HEK293T (cell line): ENCODE measurements around the gene PLEKHG4B.

Experiments used
- ARNT ChIP-seq: fragments of 450-650 bp; IDR thresholded peaks from 2 replicates; pipeline ENCODE4 v1.6.1; 2017; ENCODE audit warnings: mild to moderate bottlenecking
- CTBP1 ChIP-seq: fragments of 450-650 bp; IDR thresholded peaks from 2 replicates; pipeline ENCODE4 v1.6.1; 2016; ENCODE audit warnings: borderline replicate concordance
- ELF4 ChIP-seq: fragments of 450-650 bp; IDR thresholded peaks from 2 replicates; pipeline ENCODE4 v1.6.1; 2017; ENCODE audit warnings: antibody characterized with exemption
- FOXA1 ChIP-seq: fragments of 450-650 bp; IDR thresholded peaks from 2 replicates; pipeline ENCODE4 v1.6.1; 2016; ENCODE audit warnings: mild to moderate bottlenecking
- FOXM1 ChIP-seq: fragments of 450-650 bp; IDR thresholded peaks from 2 replicates; pipeline ENCODE4 v1.6.1; 2017; ENCODE audit warnings: mild to moderate bottlenecking, borderline replicate concordance
- LEF1 ChIP-seq: fragments of 450-650 bp; IDR thresholded peaks from 2 replicates; pipeline ENCODE4 v1.6.1; 2017; ENCODE audit warnings: mild to moderate bottlenecking, borderline replicate concordance
- NFRKB ChIP-seq: fragments of 450-650 bp; IDR thresholded peaks from 2 replicates; pipeline ENCODE4 v1.6.1; 2016; ENCODE audit warnings: mild to moderate bottlenecking, moderate library complexity
- SP1 ChIP-seq: fragments of 450-650 bp; IDR thresholded peaks from 2 replicates; pipeline ENCODE4 v1.6.1; 2017
- TARDBP ChIP-seq: fragments of 450-650 bp; IDR thresholded peaks from 2 replicates; pipeline ENCODE4 v1.6.1; 2016
- ZNF384 ChIP-seq: fragments of 450-650 bp; IDR thresholded peaks from 2 replicates; pipeline ENCODE4 v1.6.1; 2016
- TF ChIP-seq, protein P1 (sequence below): fragments of 450-650 bp; IDR thresholded peaks from 2 replicates; pipeline ENCODE4 v1.6.1; 2016

DNA sequence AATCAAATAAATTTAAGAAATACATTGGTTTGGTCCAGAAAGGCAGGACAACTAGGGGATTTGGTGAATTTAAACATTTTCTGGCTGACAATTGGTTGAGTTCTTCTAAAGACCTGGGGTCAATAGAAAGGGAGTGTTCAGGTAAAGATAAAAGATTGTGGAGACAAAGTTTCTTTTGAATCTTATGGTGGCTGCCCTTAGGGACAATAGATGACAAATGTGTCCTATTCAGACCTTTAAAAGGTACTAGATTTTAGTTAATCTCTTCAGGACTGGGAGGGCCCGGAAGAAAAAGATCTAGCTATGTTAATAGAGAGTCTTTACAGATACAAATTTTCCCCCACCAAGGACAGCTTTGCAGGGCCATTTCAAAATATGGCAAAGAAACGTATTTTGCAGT is 35.9 kb downstream of the PLEKHG4B start:
- no peak for TF ChIP-seq LEF1
- no peak for TF ChIP-seq FOXA1
- TF ChIP-seq, protein P1, sequence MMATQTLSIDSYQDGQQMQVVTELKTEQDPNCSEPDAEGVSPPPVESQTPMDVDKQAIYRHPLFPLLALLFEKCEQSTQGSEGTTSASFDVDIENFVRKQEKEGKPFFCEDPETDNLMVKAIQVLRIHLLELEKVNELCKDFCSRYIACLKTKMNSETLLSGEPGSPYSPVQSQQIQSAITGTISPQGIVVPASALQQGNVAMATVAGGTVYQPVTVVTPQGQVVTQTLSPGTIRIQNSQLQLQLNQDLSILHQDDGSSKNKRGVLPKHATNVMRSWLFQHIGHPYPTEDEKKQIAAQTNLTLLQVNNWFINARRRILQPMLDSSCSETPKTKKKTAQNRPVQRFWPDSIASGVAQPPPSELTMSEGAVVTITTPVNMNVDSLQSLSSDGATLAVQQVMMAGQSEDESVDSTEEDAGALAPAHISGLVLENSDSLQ = no peak
- TF ChIP-seq ZNF384 = no peak
- no peak for TF ChIP-seq SP1
- TF ChIP-seq CTBP1 = no peak
- no peak for TF ChIP-seq TARDBP
- TF ChIP-seq FOXM1 = no peak
- no peak for TF ChIP-seq ELF4
- no peak for TF ChIP-seq NFRKB
- no peak for TF ChIP-seq ARNT
